ENCODE results near the gene BRF1. TPM values are rescaled to one million over a fixed set of nuclear protein-coding genes. Genes with fewer than 3 reads are reported as not detected.

BRF1 gene
- total and polyA plus RNA-seq, 4 donors = 49.3 to 77.9 (median 62.3) TPM

DNA sequence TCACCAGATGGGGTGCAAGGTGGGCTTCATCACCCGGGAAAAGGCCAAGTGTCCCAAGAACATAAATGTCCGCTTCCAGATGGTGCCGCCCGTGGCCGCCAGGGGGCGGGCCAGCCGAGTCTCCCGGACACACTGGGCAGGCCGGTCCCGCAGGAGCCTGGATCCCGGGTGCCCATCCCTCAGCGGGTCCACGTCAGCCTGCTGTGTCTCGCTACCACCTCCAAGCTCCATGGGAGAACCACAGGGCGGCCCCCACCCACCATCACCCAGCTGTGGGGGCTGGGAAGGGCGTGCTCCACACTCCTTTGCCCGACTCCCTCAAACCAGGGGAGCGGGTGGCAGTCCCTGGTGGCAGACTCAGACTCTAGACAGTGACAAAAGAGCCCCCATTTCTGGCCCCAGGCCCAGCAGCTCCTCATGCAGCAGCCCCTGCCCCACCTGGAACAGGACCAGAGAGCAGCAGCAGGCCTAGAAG lies 97.7 kb downstream of the BRF1 start:
- Histone ChIP-seq H3K27me3 (ENCODE audit: control insufficient read depth, insufficient read depth, low read length) (peaks cover 9% of the 10 kb centered on the region), H3K4me3 (ENCODE audit: low read depth, low read length) (no peak overlapping the region), H3K4me1 (ENCODE audit: control insufficient read depth, insufficient read depth, low read length) (peaks cover 79% of the 10 kb centered on the region), H3K36me3 (ENCODE audit: control insufficient read depth, insufficient read depth, low read length) (peaks cover 22% of the 10 kb centered on the region), H3K27ac (ENCODE audit: low read depth, low read length) (no peak overlapping the region), H3K9me3 (ENCODE audit: control insufficient read depth, insufficient read depth, low read length) (no peaks in the 10 kb centered on the region)
- WGBS (ENCODE audit: insufficient coverage) = 1% methylated on average over 16 of the region's 18 CpGs
- peak in 5 of 6 donors; percentile 33 to 84 (median 38) for DNase-seq (ENCODE audit: low read depth in 4 of 6, low spot score in 6 of 6)

DNA sequence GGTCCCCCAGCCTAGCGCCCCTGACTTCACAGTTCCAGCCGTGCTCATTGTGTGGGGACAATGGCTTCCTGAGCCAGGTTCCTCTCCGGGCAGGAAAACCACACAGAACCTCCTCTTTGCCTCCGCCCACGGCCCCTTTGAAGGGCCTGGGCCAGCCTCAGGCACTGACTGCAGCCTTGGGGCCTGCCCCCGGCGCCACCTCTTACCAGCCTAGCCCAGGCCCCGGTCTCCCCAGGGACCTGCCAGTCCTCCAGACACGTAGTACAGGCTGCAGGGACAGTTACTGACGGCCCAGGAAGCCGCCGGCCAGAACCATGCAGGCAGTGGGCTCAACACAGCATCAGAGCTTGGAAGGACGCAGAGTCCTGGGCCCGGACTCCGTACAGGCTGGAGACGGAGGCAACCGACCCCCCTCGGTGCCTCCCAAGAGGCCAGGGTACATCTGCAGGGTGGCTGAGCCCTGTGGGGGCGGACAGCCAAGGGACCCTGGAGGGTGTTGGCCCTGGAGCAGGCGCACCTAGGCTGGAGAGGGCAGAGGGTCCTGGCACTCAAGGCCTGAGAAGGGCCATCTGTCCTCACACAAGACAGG lies 98.8 kb downstream of the BRF1 start:
- peaks cover 15% of the 10 kb centered on the region for H3K36me3 ChIP-seq (ENCODE audit: control insufficient read depth, insufficient read depth, low read length)
- no peak for DNase-seq (ENCODE audit: low read depth in 4 of 6, low spot score in 6 of 6)
- peaks cover 11% of the 10 kb centered on the region for H3K27me3 ChIP-seq (ENCODE audit: control insufficient read depth, insufficient read depth, low read length)
- no peak overlapping the region for H3K4me3 ChIP-seq (ENCODE audit: low read depth, low read length)
- 67% methylated on average over 20 of the region's 20 CpGs for WGBS (ENCODE audit: insufficient coverage)
- H3K27ac ChIP-seq (ENCODE audit: low read depth, low read length) = no peak overlapping the region
- no peaks in the 10 kb centered on the region for H3K9me3 ChIP-seq (ENCODE audit: control insufficient read depth, insufficient read depth, low read length)
- peaks cover 88% of the 10 kb centered on the region for H3K4me1 ChIP-seq (ENCODE audit: control insufficient read depth, insufficient read depth, low read length)

DNA sequence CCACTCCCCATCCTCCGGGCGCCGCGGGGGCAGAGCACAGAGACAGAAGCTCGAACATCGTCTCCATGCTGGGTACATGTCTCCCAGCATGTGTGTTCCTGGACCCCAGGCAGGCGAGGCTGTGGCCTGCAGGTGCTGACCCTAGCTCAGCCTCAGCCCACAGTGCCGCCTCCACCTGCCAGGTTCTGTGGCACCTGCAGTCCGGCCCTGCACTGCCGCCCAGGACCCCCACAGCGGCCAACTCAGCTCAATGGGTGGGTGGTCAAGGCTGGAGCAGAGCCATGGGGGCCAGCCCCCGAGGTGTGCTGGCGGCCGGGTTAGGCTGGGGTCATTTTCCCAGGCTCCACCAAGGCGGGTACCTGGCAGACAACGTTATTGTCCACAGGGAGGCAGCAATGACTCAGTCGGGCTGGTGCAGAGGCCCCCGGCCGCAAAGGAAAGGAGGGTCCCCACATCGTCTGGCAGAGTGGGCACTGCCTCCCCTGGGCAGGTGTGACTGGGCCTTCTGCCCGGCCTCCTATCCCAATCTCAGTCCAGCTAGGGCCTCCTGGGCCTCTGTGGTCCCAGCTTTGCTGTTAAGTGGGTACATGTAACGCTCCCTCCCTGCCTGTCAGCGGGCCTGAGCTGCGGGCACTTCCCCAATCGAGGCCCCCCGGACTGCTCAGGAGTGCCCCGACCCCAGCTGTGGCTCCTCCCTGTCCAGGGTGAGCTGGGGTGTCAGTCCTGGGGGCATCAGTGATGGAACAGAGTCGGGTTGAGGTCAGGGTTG lies 99.5 kb downstream of the BRF1 start:
- Histone ChIP-seq H3K27me3 (ENCODE audit: control insufficient read depth, insufficient read depth, low read length) (peaks cover 13% of the 10 kb centered on the region), H3K27ac (ENCODE audit: low read depth, low read length) (no peak overlapping the region), H3K9me3 (ENCODE audit: control insufficient read depth, insufficient read depth, low read length) (no peaks in the 10 kb centered on the region), H3K4me3 (ENCODE audit: low read depth, low read length) (no peak overlapping the region), H3K4me1 (ENCODE audit: control insufficient read depth, insufficient read depth, low read length) (peaks cover 94% of the 10 kb centered on the region), H3K36me3 (ENCODE audit: control insufficient read depth, insufficient read depth, low read length) (peaks cover 12% of the 10 kb centered on the region)
- DNase-seq (ENCODE audit: low read depth in 4 of 6, low spot score in 6 of 6) = no peak
- whole genome bisulfite sequencing (ENCODE audit: insufficient coverage) = 53% methylated on average over 28 of the region's 28 CpGs

DNA sequence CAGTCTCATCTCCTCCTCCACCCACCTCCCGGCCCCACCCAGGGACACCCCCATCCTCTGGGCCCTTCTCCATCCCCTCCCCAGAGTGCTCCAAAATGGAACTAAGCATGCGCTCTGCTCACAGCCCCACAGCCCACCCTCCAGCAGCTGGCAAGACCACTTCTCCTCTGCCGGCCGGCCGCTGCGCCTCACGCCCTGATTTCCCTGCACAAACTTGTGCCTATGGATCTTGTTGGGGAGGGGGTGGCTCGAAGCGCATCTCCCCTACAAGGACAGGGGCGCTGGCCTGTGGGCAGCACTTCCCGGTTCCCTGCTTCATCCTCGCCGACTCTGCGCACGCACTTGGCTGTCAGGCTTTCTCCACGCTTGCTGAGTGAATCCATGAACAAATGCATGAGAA lies 100.2 kb downstream of the BRF1 start:
- Histone ChIP-seq H3K27me3 (ENCODE audit: control insufficient read depth, insufficient read depth, low read length) (peaks cover 20% of the 10 kb centered on the region), H3K9me3 (ENCODE audit: control insufficient read depth, insufficient read depth, low read length) (no peaks in the 10 kb centered on the region), H3K27ac (ENCODE audit: low read depth, low read length) (no peak overlapping the region), H3K4me3 (ENCODE audit: low read depth, low read length) (no peak overlapping the region), H3K4me1 (ENCODE audit: control insufficient read depth, insufficient read depth, low read length) (peaks cover 95% of the 10 kb centered on the region), H3K36me3 (ENCODE audit: control insufficient read depth, insufficient read depth, low read length) (peaks cover 12% of the 10 kb centered on the region)
- WGBS (ENCODE audit: insufficient coverage) = 74% methylated on average over 10 of the region's 16 CpGs
- DNase-seq (ENCODE audit: low read depth in 4 of 6, low spot score in 6 of 6) = no peak

DNA sequence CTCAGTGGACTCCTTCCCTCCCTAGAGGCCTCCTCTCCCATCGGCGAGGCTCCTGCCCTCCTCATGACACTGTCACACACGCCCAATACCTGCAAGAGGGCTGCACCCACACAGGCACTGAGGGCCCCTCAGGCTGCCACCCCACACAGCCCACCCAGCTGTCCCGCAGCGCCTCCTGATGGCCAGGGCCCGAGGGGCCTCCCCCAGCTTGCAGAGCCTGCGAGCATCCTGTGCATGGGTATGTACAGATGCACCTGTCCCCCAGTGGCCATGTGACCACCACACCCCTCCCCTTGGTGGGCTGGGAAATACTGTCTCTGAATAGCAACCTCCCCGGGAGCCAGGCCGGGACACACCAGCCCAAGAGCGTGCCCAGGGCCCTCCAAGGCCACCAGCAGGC lies 100.7 kb downstream of the BRF1 start:
- Histone ChIP-seq H3K27me3 (ENCODE audit: control insufficient read depth, insufficient read depth, low read length) (peaks cover 20% of the 10 kb centered on the region), H3K36me3 (ENCODE audit: control insufficient read depth, insufficient read depth, low read length) (peaks cover 6% of the 10 kb centered on the region), H3K9me3 (ENCODE audit: control insufficient read depth, insufficient read depth, low read length) (no peaks in the 10 kb centered on the region), H3K27ac (ENCODE audit: low read depth, low read length) (no peak overlapping the region), H3K4me3 (ENCODE audit: low read depth, low read length) (no peak overlapping the region), H3K4me1 (ENCODE audit: control insufficient read depth, insufficient read depth, low read length) (peaks cover 95% of the 10 kb centered on the region)
- DNase-seq (ENCODE audit: low read depth in 4 of 6, low spot score in 6 of 6) = no peak
- WGBS (ENCODE audit: insufficient coverage) = 78% methylated on average over 10 of the region's 10 CpGs

DNA sequence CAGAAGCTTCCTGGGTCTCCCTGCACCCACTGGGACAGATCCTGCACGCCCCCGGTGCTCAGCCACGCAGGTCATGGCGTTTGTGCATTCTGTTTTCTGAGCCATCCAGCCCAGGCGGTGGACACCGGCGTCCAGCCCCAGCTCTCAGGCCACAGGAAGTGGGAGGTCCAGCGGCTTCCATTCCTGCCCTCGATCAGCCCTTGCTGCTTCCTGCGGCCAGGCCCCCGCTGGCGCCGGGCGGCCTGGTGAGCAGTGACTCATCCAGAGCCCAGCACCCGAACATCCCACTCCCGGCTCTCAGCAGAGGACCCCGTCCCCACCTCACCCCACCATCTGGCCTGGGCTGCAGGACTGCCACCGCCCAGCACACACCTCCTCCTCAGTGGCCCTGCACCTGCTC lies 101.7 kb downstream of the BRF1 start:
- Histone ChIP-seq H3K27ac (ENCODE audit: low read depth, low read length) (no peak overlapping the region), H3K9me3 (ENCODE audit: control insufficient read depth, insufficient read depth, low read length) (no peaks in the 10 kb centered on the region), H3K36me3 (ENCODE audit: control insufficient read depth, insufficient read depth, low read length) (no peaks in the 10 kb centered on the region), H3K27me3 (ENCODE audit: control insufficient read depth, insufficient read depth, low read length) (peaks cover 22% of the 10 kb centered on the region), H3K4me3 (ENCODE audit: low read depth, low read length) (no peak overlapping the region), H3K4me1 (ENCODE audit: control insufficient read depth, insufficient read depth, low read length) (peaks cover 95% of the 10 kb centered on the region)
- 79% methylated on average over 18 of the region's 18 CpGs for WGBS (ENCODE audit: insufficient coverage)
- no peak for DNase-seq (ENCODE audit: low read depth in 4 of 6, low spot score in 6 of 6)

DNA sequence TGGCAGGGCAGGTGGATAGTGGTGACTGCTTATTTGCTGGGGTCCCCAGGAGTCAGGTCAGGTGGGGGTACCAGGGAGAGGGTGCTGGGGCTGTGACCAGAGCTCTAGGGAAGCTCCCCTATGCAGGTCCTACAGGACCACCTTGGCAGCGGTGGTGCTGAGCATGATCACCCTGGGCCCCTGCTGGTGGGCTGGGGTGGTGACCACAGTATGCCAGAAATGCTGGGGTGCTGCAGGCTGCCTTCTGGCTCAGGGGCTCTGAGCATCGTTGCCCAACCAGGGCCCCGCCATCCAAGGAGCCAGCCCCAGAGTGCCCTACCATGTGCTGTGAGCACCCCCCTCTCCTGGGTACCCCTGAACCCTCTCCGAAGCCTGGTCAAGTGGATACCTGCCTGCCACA lies 102.2 kb downstream of the BRF1 start:
- Histone ChIP-seq H3K36me3 (ENCODE audit: control insufficient read depth, insufficient read depth, low read length) (no peaks in the 10 kb centered on the region), H3K9me3 (ENCODE audit: control insufficient read depth, insufficient read depth, low read length) (no peaks in the 10 kb centered on the region), H3K4me3 (ENCODE audit: low read depth, low read length) (no peak overlapping the region), H3K4me1 (ENCODE audit: control insufficient read depth, insufficient read depth, low read length) (peaks cover 95% of the 10 kb centered on the region), H3K27ac (ENCODE audit: low read depth, low read length) (no peak overlapping the region), H3K27me3 (ENCODE audit: control insufficient read depth, insufficient read depth, low read length) (peaks cover 22% of the 10 kb centered on the region)
- WGBS (ENCODE audit: insufficient coverage) = 84% methylated on average over 4 of the region's 4 CpGs
- DNase-seq (ENCODE audit: low read depth in 4 of 6, low spot score in 6 of 6) = no peak

DNA sequence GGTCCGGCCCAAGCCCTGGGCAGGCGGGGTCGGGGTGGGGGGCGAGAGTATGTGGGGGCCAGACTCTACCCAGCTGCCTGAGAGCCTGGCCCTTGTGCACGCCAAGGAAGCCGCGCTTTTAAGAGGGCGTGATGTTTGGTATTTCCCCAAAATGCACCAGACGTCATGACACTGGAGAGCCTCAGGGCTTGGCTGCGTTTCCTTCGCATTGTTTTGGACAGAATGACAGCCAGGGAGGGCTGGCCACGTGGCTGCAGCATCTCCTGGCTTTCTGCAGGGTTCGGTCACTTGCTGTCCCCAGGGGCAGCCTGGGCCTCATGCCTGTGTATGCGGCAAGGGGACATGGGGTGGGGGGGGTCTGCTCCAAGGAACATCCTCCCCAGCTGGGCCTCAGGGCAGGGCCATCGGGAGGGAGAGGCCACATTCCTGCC lies 103.6 kb downstream of the BRF1 start:
- H3K36me3 ChIP-seq (ENCODE audit: control insufficient read depth, insufficient read depth, low read length) = no peaks in the 10 kb centered on the region
- no peak overlapping the region for H3K27ac ChIP-seq (ENCODE audit: low read depth, low read length)
- H3K27me3 ChIP-seq (ENCODE audit: control insufficient read depth, insufficient read depth, low read length) = peaks cover 22% of the 10 kb centered on the region
- H3K9me3 ChIP-seq (ENCODE audit: control insufficient read depth, insufficient read depth, low read length) = no peaks in the 10 kb centered on the region
- peak in 2 of 6 donors; percentile 54 to 64 for DNase-seq (ENCODE audit: low read depth in 4 of 6, low spot score in 6 of 6)
- 17% methylated on average over 12 of the region's 15 CpGs for WGBS (ENCODE audit: insufficient coverage)
- no peak overlapping the region for H3K4me3 ChIP-seq (ENCODE audit: low read depth, low read length)
- peaks cover 92% of the 10 kb centered on the region for H3K4me1 ChIP-seq (ENCODE audit: control insufficient read depth, insufficient read depth, low read length)

DNA sequence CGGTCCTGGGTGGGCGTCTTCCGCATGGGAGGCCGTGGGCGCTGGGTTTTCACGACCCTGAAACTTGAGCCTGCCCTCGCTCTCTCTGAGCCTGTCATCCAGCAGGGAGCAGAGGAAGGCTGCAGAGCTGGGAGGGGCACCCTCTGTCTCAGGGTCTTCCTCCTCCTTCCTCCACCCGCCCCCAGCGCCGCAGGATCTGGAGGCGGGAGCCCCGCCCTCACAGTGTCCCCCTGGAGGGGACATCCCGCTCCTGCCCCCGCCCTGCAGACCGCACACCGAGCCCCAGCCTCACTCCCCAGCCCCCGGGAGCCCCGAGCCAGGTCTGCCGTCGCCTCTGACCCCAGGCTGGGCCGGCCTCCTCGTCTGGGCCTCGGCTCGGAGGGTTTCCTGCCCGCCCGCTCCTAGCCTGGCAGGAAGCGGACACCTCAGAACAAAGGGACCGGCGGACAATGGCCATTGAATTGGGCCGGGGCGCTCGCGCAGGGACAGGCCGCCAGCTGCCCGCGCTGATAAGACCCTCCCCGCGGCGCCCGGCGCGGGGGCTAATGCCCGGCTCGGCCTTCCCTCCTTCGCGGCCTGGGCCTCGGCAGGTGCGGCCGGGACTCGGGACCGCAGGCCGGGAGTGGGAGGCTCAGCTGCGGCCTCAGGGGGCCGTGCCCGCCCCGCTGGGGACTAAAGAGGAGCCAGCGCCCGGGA lies 104.4 kb downstream of the BRF1 start:
- Histone ChIP-seq H3K36me3 (ENCODE audit: control insufficient read depth, insufficient read depth, low read length) (no peaks in the 10 kb centered on the region), H3K27ac (ENCODE audit: low read depth, low read length) (peak overlapping the region; percentile 25), H3K4me1 (ENCODE audit: control insufficient read depth, insufficient read depth, low read length) (peaks cover 84% of the 10 kb centered on the region), H3K4me3 (ENCODE audit: low read depth, low read length) (no peak overlapping the region), H3K9me3 (ENCODE audit: control insufficient read depth, insufficient read depth, low read length) (no peaks in the 10 kb centered on the region), H3K27me3 (ENCODE audit: control insufficient read depth, insufficient read depth, low read length) (peaks cover 22% of the 10 kb centered on the region)
- peak in 2 of 6 donors; percentile 34 to 56 for DNase-seq (ENCODE audit: low read depth in 4 of 6, low spot score in 6 of 6)
- 3% methylated on average over 49 of the region's 58 CpGs for WGBS (ENCODE audit: insufficient coverage)
